Peyer's patch (tissue), 4 donors: ENCODE data around the gene HDAC4. TPM values are rescaled to one million over a fixed set of nuclear protein-coding genes. Genes with fewer than 3 reads are reported as not detected.

Experiments
- DNase-seq, 3 donors: peaks; one replicate each; pipeline ENCODE4 v3.0.0-alpha.2; 2017 to 2019
- H3K27ac ChIP-seq, 4 donors: fragments of 200-600 bp; sonication (generic); one replicate each; pipeline ENCODE4 v1.5.1; 2016 to 2019
- H3K27me3 ChIP-seq, 2 donors: fragments of 200-600 bp; sonication (generic); one replicate each; pipeline ENCODE4 v1.5.1; 2019
- H3K36me3 ChIP-seq, 3 donors: fragments of 200-600 bp; sonication (generic); one replicate each; pipeline ENCODE4 v1.5.1; 2016 to 2019
- H3K4me1 ChIP-seq, 4 donors: fragments of 200-600 bp; sonication (generic); one replicate each; pipeline ENCODE4 v1.5.1; 2016 to 2019
- H3K4me3 ChIP-seq, 4 donors: fragments of 200-600 bp; sonication (generic); 1 replicate in 3 of 4; 2 replicates in 1 of 4; pipeline ENCODE4 v1.5.1; 2016 to 2019; ENCODE audit warnings: mild to moderate bottlenecking in 1 of 4
- H3K9me3 ChIP-seq, 4 donors: fragments of 200-600 bp; sonication (generic); one replicate each; pipeline ENCODE4 v1.5.1; 2016 to 2019; ENCODE audit warnings: mild to moderate bottlenecking in 1 of 4
- CTCF ChIP-seq, 6 experiments: fragments of 450-650 bp in 4 of 6; fragments of 200-600 bp in 2 of 6; sonication (generic) in 1 of 6; IDR thresholded peaks; one replicate each; pipeline ENCODE4 v1.5.1; 2017 to 2019; ENCODE audit warnings: antibody characterized with exemption in 6 of 6, mild to moderate bottlenecking in 3 of 6, moderate library complexity in 1 of 6
- POLR2A ChIP-seq, 2 donors: fragments of 450-650 bp; IDR thresholded peaks; one replicate each; pipeline ENCODE4 v1.5.1; 2017; ENCODE audit warnings: antibody characterized with exemption in 2 of 2, mild to moderate bottlenecking in 2 of 2, moderate library complexity in 2 of 2
- total RNA-seq, 4 donors: library from RNA; depleted of rRNA; stranded (reverse); fragments of >200 nt; gene quantifications; one replicate each; pipeline ENCODE4 v1.1.0, GENCODE V29; 2016

HDAC4 gene
- total RNA-seq, 4 donors from 2014 or later: 28.9 to 198 (median 102) TPM

- H3K4me3 ChIP-seq: no peak overlapping the region
- no peaks in the 10 kb centered on the region for H3K27me3 ChIP-seq
- TF ChIP-seq POLR2A (IDR thresholded peaks at IDR 0.05): no peak
- peaks cover 0 to 2% (median 0%) of the 10 kb centered on the region in 4 donors for H3K9me3 ChIP-seq
- no peak overlapping the region for H3K27ac ChIP-seq
- peaks cover 0 to 19% (median 0%) of the 10 kb centered on the region in 4 donors for H3K4me1 ChIP-seq
- H3K36me3 ChIP-seq: no peaks in the 10 kb centered on the region
- peak in 1 of 3 donors; percentile 40 for DNase-seq
These were observed 49.1 kb downstream of the HDAC4 start for GRCh38 chr2:239351687-239352086.

- Histone ChIP-seq H3K27me3 (no peaks in the 10 kb centered on the region), H3K4me3 (no peak overlapping the region), H3K36me3 (no peaks in the 10 kb centered on the region), H3K4me1 (peaks cover 0 to 19% (median 0%) of the 10 kb centered on the region in 4 donors), H3K27ac (peak overlapping the region in 2 of 4 donors; percentile 78 to 84), H3K9me3 (no peaks in the 10 kb centered on the region)
- TF ChIP-seq CTCF (IDR thresholded peaks at IDR 0.05): no peak
- no peak for TF ChIP-seq POLR2A (IDR thresholded peaks at IDR 0.05)
- DNase-seq: peak in 1 of 3 donors; percentile 42
These were observed 51.2 kb downstream of the HDAC4 start for GRCh38 chr2:239349453-239350135.

GRCh38 chr2:239348563-239349452 lies 52.0 kb downstream of the HDAC4 start:
- peak in 2 of 3 donors; percentile 70 to 84 for DNase-seq

GRCh38 chr2:239346676-239347075 lies 54.1 kb downstream of the HDAC4 start:
- Histone ChIP-seq H3K27ac (peak overlapping the region in 1 of 4 donors; percentile 27), H3K4me1 (peaks cover 0 to 19% (median 0%) of the 10 kb centered on the region in 4 donors), H3K4me3 (no peak overlapping the region), H3K9me3 (no peaks in the 10 kb centered on the region), H3K27me3 (no peaks in the 10 kb centered on the region), H3K36me3 (no peaks in the 10 kb centered on the region)
- no peak for DNase-seq
- no peak for TF ChIP-seq CTCF (IDR thresholded peaks at IDR 0.05)
- no peak for TF ChIP-seq POLR2A (IDR thresholded peaks at IDR 0.05)

More at GRCh38 chr2:239348563-239349452, 52.0 kb downstream of the HDAC4 start:
- peak; percentile 52 to 68 for TF ChIP-seq POLR2A (IDR thresholded peaks at IDR 0.05)
- no peak for TF ChIP-seq CTCF (IDR thresholded peaks at IDR 0.05)
- Histone ChIP-seq H3K36me3 (no peaks in the 10 kb centered on the region), H3K27me3 (no peaks in the 10 kb centered on the region), H3K9me3 (no peaks in the 10 kb centered on the region), H3K4me3 (no peak overlapping the region), H3K4me1 (peaks cover 0 to 19% (median 0%) of the 10 kb centered on the region in 4 donors), H3K27ac (peak overlapping the region in 3 of 4 donors; percentile 2 to 84 (median 78))

GRCh38 chr2:239345251-239345650 lies 55.6 kb downstream of the HDAC4 start:
- no peak for DNase-seq
- TF ChIP-seq POLR2A (IDR thresholded peaks at IDR 0.05) (no peak), CTCF (IDR thresholded peaks at IDR 0.05) (no peak)
- no peaks in the 10 kb centered on the region for H3K27me3 ChIP-seq
- peaks cover 0 to 23% (median 0%) of the 10 kb centered on the region in 4 donors for H3K4me1 ChIP-seq
- H3K9me3 ChIP-seq: no peaks in the 10 kb centered on the region
- H3K4me3 ChIP-seq: no peak overlapping the region
- H3K27ac ChIP-seq: no peak overlapping the region
- H3K36me3 ChIP-seq: no peaks in the 10 kb centered on the region

- no peak overlapping the region for H3K4me3 ChIP-seq
- H3K4me1 ChIP-seq: peaks cover 0 to 24% (median 0%) of the 10 kb centered on the region in 4 donors
- peak in 1 of 3 donors; percentile 47 for DNase-seq
- H3K27me3 ChIP-seq: no peaks in the 10 kb centered on the region
- H3K27ac ChIP-seq: no peak overlapping the region
- no peak for TF ChIP-seq POLR2A (IDR thresholded peaks at IDR 0.05)
- no peak for TF ChIP-seq CTCF (IDR thresholded peaks at IDR 0.05)
- no peaks in the 10 kb centered on the region for H3K36me3 ChIP-seq
- H3K9me3 ChIP-seq: no peaks in the 10 kb centered on the region
These were observed 56.0 kb downstream of the HDAC4 start for GRCh38 chr2:239344857-239345216.
